GM12878 (cell line): Measurements from ENCODE around the gene PIK3R3. TPM values are rescaled to one million over a fixed set of nuclear protein-coding genes. Genes with fewer than 3 reads are reported as not detected.

Experiments
- ATAC-seq: fragments of 200-7000 bp; cut with Tn5 transposase; 3 replicates; pipeline ENCODE4 v1.9.1; 2020; ENCODE audit warnings: mild to moderate bottlenecking, moderate library complexity
- BruUV-seq: library from RNA; stranded (reverse); fragments of 400-500 nt; replicated peaks from 2 replicates; lab custom pipeline; 2021; lab: Mats Ljungman, UMichigan
- CTCF ChIA-PET: fragments of 300-600 bp; sonication (Branson Sonifier 250); formaldehyde crosslinking; extraction: SDS; loops from one replicate; lab custom pipeline; 2021; ENCODE audit warnings: inconsistent platforms; lab: Yijun Ruan, JAX
- POLR2A ChIA-PET: fragments of 350-600 bp; formaldehyde crosslinking; extraction: SDS; loops from one replicate; lab custom pipeline; 2021; ENCODE audit warnings: inconsistent platforms; lab: Charles Lee
- RAD21 ChIA-PET: fragments of 300-600 bp; sonication (Branson Sonifier 250); formaldehyde crosslinking; loops from one replicate; lab custom pipeline; 2023; ENCODE audit warnings: antibody characterized with exemption; ENCODE audit not compliant: unreplicated experiment; lab: Charles Lee
- SMC1A ChIA-PET: fragments of 300-600 bp; sonication (Branson Sonifier 250); formaldehyde crosslinking; loops from one replicate; lab custom pipeline; 2023; ENCODE audit not compliant: unreplicated experiment, uncharacterized antibody; lab: Charles Lee
- DNase-seq: peaks from one replicate; pipeline ENCODE4 v3.0.0-alpha.2; 2011; ENCODE audit warnings: low read depth, low spot score
- FAIRE-seq: peaks from 3 replicates; lab custom pipeline; 2011; peaks lifted over from hg19 to GRCh38; lab: Jason Lieb, UNC
- H2AFZ ChIP-seq: 2 replicates; pipeline ENCODE4 v1.6.0; 2011; ENCODE audit warnings: low read depth, low read length, control low read depth; ENCODE audit not compliant: control insufficient read depth
- H3K27ac ChIP-seq: 2 replicates; pipeline ENCODE4 v1.5.1; 2011; ENCODE audit warnings: control low read depth; ENCODE audit not compliant: control insufficient read depth, insufficient read depth
- H3K27me3 ChIP-seq, 2 experiments: replicated peaks in 1 of 2; 2 replicates each; pipeline versions ENCODE4 v1.6.0 to v1.6.1; 2011; ENCODE audit warnings: low read length in 1 of 2; ENCODE audit not compliant: control insufficient read depth in 2 of 2, insufficient read depth in 2 of 2
- H3K36me3 ChIP-seq, 2 experiments: 2 replicates each; pipeline ENCODE4 v1.5.1; 2011; ENCODE audit warnings: low read length in 1 of 2; ENCODE audit not compliant: control insufficient read depth in 2 of 2, insufficient read depth in 2 of 2
- H3K4me1 ChIP-seq: 2 replicates; pipeline ENCODE4 v1.6.1; 2011; ENCODE audit warnings: mild to moderate bottlenecking, low read length, moderate library complexity, mixed read lengths; ENCODE audit not compliant: control insufficient read depth, insufficient read depth
- H3K4me2 ChIP-seq: 2 replicates; pipeline ENCODE4 v1.6.0; 2011; ENCODE audit warnings: control low read depth; ENCODE audit not compliant: control insufficient read depth, insufficient read depth
- H3K4me3 ChIP-seq: fragments of 200-600 bp; sonication (generic); 2 replicates; pipeline ENCODE4 v1.5.1; 2016
- H3K79me2 ChIP-seq: 2 replicates; pipeline ENCODE4 v1.6.0; 2011; ENCODE audit warnings: low read length; ENCODE audit not compliant: control insufficient read depth, insufficient read depth
- H3K9ac ChIP-seq: 2 replicates; pipeline ENCODE4 v1.8.0; 2011; ENCODE audit warnings: low read length, control low read depth, mixed read lengths; ENCODE audit not compliant: control insufficient read depth, insufficient read depth
- H3K9me3 ChIP-seq: replicated peaks from 3 replicates; pipeline ENCODE4 v1.5.1; 2011; ENCODE audit warnings: mild to moderate bottlenecking, low read length; ENCODE audit not compliant: control insufficient read depth, insufficient read depth
- H4K20me1 ChIP-seq: 2 replicates; pipeline ENCODE4 v1.6.0; 2011; ENCODE audit not compliant: control insufficient read depth, insufficient read depth
- CHD1 ChIP-seq: IDR thresholded peaks from 2 replicates; pipeline ENCODE4 v1.6.1; 2012; ENCODE audit warnings: low read depth, low read length, improper control_type of control experiment
- EED ChIP-seq: sonication (generic); IDR thresholded peaks from 2 replicates; pipeline ENCODE4 v1.6.1; 2016; ENCODE audit warnings: antibody characterized with exemption, low read depth
- FOXM1 ChIP-seq: IDR thresholded peaks from 2 replicates; pipeline ENCODE4 v1.6.1; 2012; ENCODE audit warnings: low read depth, mild to moderate bottlenecking, inconsistent platforms, low read length, moderate library complexity
- GATAD2B ChIP-seq: fragments of 450-650 bp; conservative IDR thresholded peaks from 2 replicates; pipeline ENCODE4 v1.6.1; 2017; ENCODE audit warnings: low read depth, mild to moderate bottlenecking, moderate library complexity
- HDGF ChIP-seq: fragments of 450-650 bp; IDR thresholded peaks from 2 replicates; pipeline ENCODE4 v1.6.1; 2016; ENCODE audit warnings: antibody characterized with exemption
- IKZF1 ChIP-seq: fragments of 450-650 bp; conservative IDR thresholded peaks from 2 replicates; pipeline ENCODE4 v1.6.1; 2017; ENCODE audit warnings: antibody characterized with exemption, mild to moderate bottlenecking
- KDM1A ChIP-seq: fragments of 200-600 bp; sonication (generic); IDR thresholded peaks from 2 replicates; pipeline ENCODE4 v1.6.1; 2016; ENCODE audit warnings: borderline replicate concordance
- MTA2 ChIP-seq: fragments of 450-650 bp; IDR thresholded peaks from 2 replicates; pipeline ENCODE4 v1.6.1; 2016; ENCODE audit warnings: low read depth, mild to moderate bottlenecking, moderate library complexity
- NFIC ChIP-seq: IDR thresholded peaks from 2 replicates; pipeline ENCODE4 v1.6.1; 2012; ENCODE audit warnings: low read depth, mild to moderate bottlenecking, inconsistent platforms, low read length, moderate library complexity
- NR2C1 ChIP-seq: fragments of 450-650 bp; IDR thresholded peaks from 2 replicates; pipeline ENCODE4 v1.6.1; 2017; ENCODE audit warnings: antibody characterized with exemption, mild to moderate bottlenecking, moderate library complexity
- NR2F1 ChIP-seq: fragments of 450-650 bp; conservative IDR thresholded peaks from 2 replicates; pipeline ENCODE4 v1.6.1; 2017; ENCODE audit warnings: mild to moderate bottlenecking
- PAX5 ChIP-seq: IDR thresholded peaks from 2 replicates; pipeline ENCODE4 v1.6.1; 2011; ENCODE audit warnings: low read depth, low read length, borderline replicate concordance
- RAD21 ChIP-seq: IDR thresholded peaks from 2 replicates; pipeline ENCODE4 v1.6.1; 2011; ENCODE audit warnings: mild to moderate bottlenecking, low read depth, low read length, moderate library complexity; ENCODE audit not compliant: insufficient read depth
- RAD51 ChIP-seq: fragments of 450-650 bp; IDR thresholded peaks from 2 replicates; pipeline ENCODE4 v1.6.1; 2016; ENCODE audit warnings: moderate library complexity, mild to moderate bottlenecking, inconsistent platforms
- RBBP5 ChIP-seq: fragments of 200-600 bp; sonication (generic); conservative IDR thresholded peaks from 2 replicates; pipeline ENCODE4 v1.6.1; 2016
- SPI1 ChIP-seq: IDR thresholded peaks from 2 replicates; pipeline ENCODE4 v1.6.1; 2011; ENCODE audit warnings: low read depth, mild to moderate bottlenecking, low read length, moderate library complexity, borderline replicate concordance; ENCODE audit not compliant: insufficient read depth
- STAT3 ChIP-seq: IDR thresholded peaks from 2 replicates; pipeline ENCODE4 v1.6.1; 2011; ENCODE audit warnings: low read depth, low read length, improper control_type of control experiment
- TCF12 ChIP-seq: IDR thresholded peaks from 2 replicates; pipeline ENCODE4 v1.6.1; 2011; ENCODE audit warnings: low read depth, mild to moderate bottlenecking, low read length
- ZNF384 ChIP-seq: IDR thresholded peaks from 2 replicates; pipeline ENCODE4 v1.6.1; 2012; ENCODE audit warnings: low read depth, mild to moderate bottlenecking, low read length, improper control_type of control experiment, borderline replicate concordance
- WGBS: methylation state at CpG from one replicate; pipeline ENCODE4 v1.1.6; 2016; ENCODE audit warnings: low lambda C conversion rate; ENCODE audit not compliant: insufficient replicate concordance, insufficient coverage; ENCODE audit errors: missing lambda C conversion rate; 5-methylcytosine and 5-hydroxymethylcytosine counted together
- in situ Hi-C: fragments of 300-500 bp; cut with MboI; formaldehyde crosslinking; loops from 9 replicates; pipeline ENCODE4 v1.14.3; 2018; ENCODE audit warnings: mixed read lengths
- intact Hi-C: fragments of 100-400 bp; cut with micrococcal nuclease; formaldehyde crosslinking; loops from one replicate; pipeline ENCODE4 v1.14.2; 2022; ENCODE audit not compliant: unreplicated experiment
- polyA plus RNA-seq, 11 experiments: library from polyadenylated mRNA; depleted of rRNA in 4 of 11; unstranded in 6 of 11; stranded (reverse) in 5 of 11; fragments of >200 nt; fragmentation: Nextera tagmentation in 4 of 11; fragmentation: Illumina TruSeq in 1 of 11; extraction: Ambion mirVana in 4 of 11; extraction: Trizol in 1 of 11; gene quantifications; 1 replicate in 1 of 11; 2 replicates in 10 of 11; pipeline versions ENCODE4 v1.2.1 to v1.2.3, GENCODE V29; 2011 to 2016; ENCODE audit warnings: inconsistent platforms in 2 of 11, missing spikeins in 2 of 11, low read depth in 1 of 11
- total RNA-seq, 4 experiments: library from RNA; depleted of rRNA in 3 of 4; stranded (reverse); fragments of >200 nt in 3 of 4; fragmentation: Illumina TruSeq in 1 of 4; extraction: Trizol in 1 of 4; gene quantifications; 2 replicates each; pipeline versions ENCODE4 v1.2.1 to v1.2.3, GENCODE V29; 2013 to 2021
- TF ChIP-seq, protein P1 (sequence below): IDR thresholded peaks from 2 replicates; pipeline ENCODE4 v1.6.1; 2011; ENCODE audit warnings: borderline replicate concordance, low read depth, mild to moderate bottlenecking, moderate library complexity, mixed read lengths, low read length; ENCODE audit not compliant: insufficient read depth; ENCODE audit errors: extremely low read length
- TF ChIP-seq, protein P2 (sequence below): IDR thresholded peaks from 2 replicates; pipeline ENCODE4 v1.6.1; 2012; ENCODE audit warnings: low read depth, low read length, improper control_type of control experiment

Gene PIK3R3
- total and polyA plus RNA-seq, 10 of the 15 experiments (the other 5 are each of a cell fraction or from before 2014, with no cell fraction given): 4.8 to 27.0 (median 19.8) TPM

DNA sequence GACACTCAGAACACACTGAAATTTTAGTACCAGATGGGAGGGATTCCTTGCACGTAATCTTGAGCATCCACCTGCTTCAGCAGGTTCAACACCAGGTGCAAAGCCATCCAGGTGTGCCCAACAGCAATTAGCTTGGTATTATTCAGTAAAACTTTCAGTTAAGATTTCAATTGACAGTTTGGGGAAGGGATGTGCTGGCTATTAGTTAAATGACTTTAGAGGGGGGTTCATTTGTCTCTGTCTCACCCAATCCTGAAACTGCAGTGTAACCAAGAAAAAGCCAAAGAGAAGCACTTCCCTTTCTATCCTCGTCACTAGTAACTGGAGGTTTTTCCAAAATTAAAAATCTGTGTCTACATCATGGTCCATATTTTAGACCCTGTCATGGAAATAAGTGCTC lies 90.9 kb downstream of the PIK3R3 start (continued):
- peak; percentile 36; the same call in 1 of the 2 replicates for TF ChIP-seq NFIC
- TF ChIP-seq, protein P1, sequence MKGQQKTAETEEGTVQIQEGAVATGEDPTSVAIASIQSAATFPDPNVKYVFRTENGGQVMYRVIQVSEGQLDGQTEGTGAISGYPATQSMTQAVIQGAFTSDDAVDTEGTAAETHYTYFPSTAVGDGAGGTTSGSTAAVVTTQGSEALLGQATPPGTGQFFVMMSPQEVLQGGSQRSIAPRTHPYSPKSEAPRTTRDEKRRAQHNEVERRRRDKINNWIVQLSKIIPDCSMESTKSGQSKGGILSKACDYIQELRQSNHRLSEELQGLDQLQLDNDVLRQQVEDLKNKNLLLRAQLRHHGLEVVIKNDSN: no peak
- TF ChIP-seq SPI1: peak; percentile 77
- TF ChIP-seq RBBP5: no peak
- peak; percentile 87 for TF ChIP-seq TCF12
- TF ChIP-seq IKZF1: 0 out of 2 replicates have a peak, but pooled peaks have one; percentile 11
- TF ChIP-seq CHD1: no peak
- TF ChIP-seq PAX5: 0 out of 2 replicates have a peak, but pooled peaks have one; percentile 9
- no peak for TF ChIP-seq MTA2
- TF ChIP-seq EED: no peak
- no peak for TF ChIP-seq ZNF384
- TF ChIP-seq, all 136 proteins: peak for 11

DNA sequence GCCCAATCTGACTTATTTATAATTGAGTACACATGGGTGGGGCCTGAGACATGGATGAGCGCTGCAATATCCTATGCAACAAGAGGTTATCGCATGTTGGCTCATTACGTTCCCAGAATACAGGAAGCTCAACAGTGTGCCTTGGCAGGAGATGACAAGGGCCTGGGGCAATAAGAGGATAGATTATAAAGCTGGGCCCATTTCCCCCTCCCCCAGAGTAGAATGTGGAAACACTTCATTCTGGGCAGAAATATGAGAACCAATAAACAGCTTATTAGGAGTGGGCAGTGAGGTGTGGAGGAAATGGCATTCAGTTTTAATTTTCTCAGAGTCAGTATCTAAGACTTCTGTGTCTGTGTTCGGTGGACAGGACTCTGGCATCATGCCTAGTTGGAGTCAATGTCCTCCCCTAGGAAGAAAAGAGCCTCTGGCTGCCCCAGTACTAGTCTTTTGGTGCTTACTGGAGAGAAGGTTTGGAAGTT lies 92.8 kb downstream of the PIK3R3 start:
- no TSS peak for BruUV-seq
- TF ChIP-seq IKZF1 (no peak), FOXM1 (no peak), NR2F1 (no peak), NR2C1 (no peak), HDGF (no peak), EED (no peak), GATAD2B (no peak), RAD21 (no peak), KDM1A (no peak), STAT3 (no peak), RAD51 (no peak)
- TF ChIP-seq, protein P1: no peak
- TF ChIP-seq, protein P2, sequence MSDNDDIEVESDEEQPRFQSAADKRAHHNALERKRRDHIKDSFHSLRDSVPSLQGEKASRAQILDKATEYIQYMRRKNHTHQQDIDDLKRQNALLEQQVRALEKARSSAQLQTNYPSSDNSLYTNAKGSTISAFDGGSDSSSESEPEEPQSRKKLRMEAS: no peak

More for the DNA sequence above, 92.8 kb downstream of the PIK3R3 start:
- ChIA-PET POLR2A (interaction anchor here (1.0 kb wide), 1 partner anchor 184 kb away, joined by 3 read pairs; no protein-coding TSS in a partner anchor), CTCF (interaction anchor here (0.7 to 13.2 kb wide), 5 partner anchors 108 to 205 kb away, joined by 3 to 293 read pairs (median 3); partner anchors contain the start of genes P3R3URF and TSPAN1), SMC1A (interaction anchor here (1.0 to 8.0 kb wide), 6 partner anchors 45 to 185 kb away, joined by 4 to 52 read pairs (median 31); partner anchors contain the start of genes P3R3URF, PIK3R3 and TSPAN1), RAD21 (interaction anchor here (0.6 to 2.7 kb wide), 6 partner anchors 93 to 1299 kb away, joined by 3 to 9 read pairs (median 4); partner anchors contain the start of genes P3R3URF and PIK3R3)
- no peak for DNase-seq
- Histone ChIP-seq H2AFZ (no peak overlapping the region), H3K4me3 (no peak overlapping the region), H3K79me2 (no peaks in the 10 kb centered on the region), H3K9me3 (no peaks in the 10 kb centered on the region), H3K9ac (no peak overlapping the region), H4K20me1 (no peaks in the 10 kb centered on the region), H3K4me2 (no peak overlapping the region), H3K27ac (no peak overlapping the region), H3K4me1 (peaks cover 35% of the 10 kb centered on the region), H3K36me3 (peaks cover 3 to 7% of the 10 kb centered on the region in 2 experiments; a peak in 3 of 4 replicates), H3K27me3 (no peaks in the 10 kb centered on the region)
- intact Hi-C loops (no loop called here), in situ Hi-C loops (loop anchor here (5.0 kb wide), 2 partner anchors 138 to 188 kb away; partner anchors contain the start of genes P3R3URF and TSPAN1)
- no peak for FAIRE-seq
- ATAC-seq: no peak
- 100% methylated on average over 4 of the region's 4 CpGs for WGBS
